ENCODE results near the gene TTC7B. TPM values are rescaled to one million over a fixed set of nuclear protein-coding genes. Genes with fewer than 3 reads are reported as not detected.

Gene TTC7B
- total RNA-seq, 1 donor from 2014 or later: 46.6 TPM

GRCh38 chr14:90579088-90579487, 237.1 kb downstream of the TTC7B start:
- peaks cover 11% of the 10 kb centered on the region for H3K4me1 Mint-ChIP-seq (ENCODE audit: low read depth)

GRCh38 chr14:90578283-90578985, 237.8 kb downstream of the TTC7B start:
- TF ChIP-seq, protein P1, sequence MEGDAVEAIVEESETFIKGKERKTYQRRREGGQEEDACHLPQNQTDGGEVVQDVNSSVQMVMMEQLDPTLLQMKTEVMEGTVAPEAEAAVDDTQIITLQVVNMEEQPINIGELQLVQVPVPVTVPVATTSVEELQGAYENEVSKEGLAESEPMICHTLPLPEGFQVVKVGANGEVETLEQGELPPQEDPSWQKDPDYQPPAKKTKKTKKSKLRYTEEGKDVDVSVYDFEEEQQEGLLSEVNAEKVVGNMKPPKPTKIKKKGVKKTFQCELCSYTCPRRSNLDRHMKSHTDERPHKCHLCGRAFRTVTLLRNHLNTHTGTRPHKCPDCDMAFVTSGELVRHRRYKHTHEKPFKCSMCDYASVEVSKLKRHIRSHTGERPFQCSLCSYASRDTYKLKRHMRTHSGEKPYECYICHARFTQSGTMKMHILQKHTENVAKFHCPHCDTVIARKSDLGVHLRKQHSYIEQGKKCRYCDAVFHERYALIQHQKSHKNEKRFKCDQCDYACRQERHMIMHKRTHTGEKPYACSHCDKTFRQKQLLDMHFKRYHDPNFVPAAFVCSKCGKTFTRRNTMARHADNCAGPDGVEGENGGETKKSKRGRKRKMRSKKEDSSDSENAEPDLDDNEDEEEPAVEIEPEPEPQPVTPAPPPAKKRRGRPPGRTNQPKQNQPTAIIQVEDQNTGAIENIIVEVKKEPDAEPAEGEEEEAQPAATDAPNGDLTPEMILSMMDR (IDR thresholded peaks at IDR 0.05; ENCODE audit: unreplicated experiment): no peak
- H3K36me3 Mint-ChIP-seq (ENCODE audit: insufficient read depth): peaks cover 5% of the 10 kb centered on the region
- no peak overlapping the region for H3K4me3 Mint-ChIP-seq (ENCODE audit: low read depth)
- DNase-seq (ENCODE audit: low spot score, unreplicated experiment): no peak
- no peaks in the 10 kb centered on the region for H3K27me3 Mint-ChIP-seq
- H3K4me1 Mint-ChIP-seq (ENCODE audit: low read depth): peaks cover 16% of the 10 kb centered on the region
- H3K9me3 Mint-ChIP-seq (ENCODE audit: low read depth): no peaks in the 10 kb centered on the region
- no peak overlapping the region for H3K27ac Mint-ChIP-seq

More at GRCh38 chr14:90579088-90579487, 237.1 kb downstream of the TTC7B start:
- H3K27me3 Mint-ChIP-seq: no peaks in the 10 kb centered on the region
- no peak overlapping the region for H3K27ac Mint-ChIP-seq
- no peak overlapping the region for H3K4me3 Mint-ChIP-seq (ENCODE audit: low read depth)
- peaks cover 2% of the 10 kb centered on the region for H3K36me3 Mint-ChIP-seq (ENCODE audit: insufficient read depth)
- no peaks in the 10 kb centered on the region for H3K9me3 Mint-ChIP-seq (ENCODE audit: low read depth)
- TF ChIP-seq, protein P1 (IDR thresholded peaks at IDR 0.05; ENCODE audit: unreplicated experiment): no peak
- DNase-seq (ENCODE audit: low spot score, unreplicated experiment): no peak

DNA sequence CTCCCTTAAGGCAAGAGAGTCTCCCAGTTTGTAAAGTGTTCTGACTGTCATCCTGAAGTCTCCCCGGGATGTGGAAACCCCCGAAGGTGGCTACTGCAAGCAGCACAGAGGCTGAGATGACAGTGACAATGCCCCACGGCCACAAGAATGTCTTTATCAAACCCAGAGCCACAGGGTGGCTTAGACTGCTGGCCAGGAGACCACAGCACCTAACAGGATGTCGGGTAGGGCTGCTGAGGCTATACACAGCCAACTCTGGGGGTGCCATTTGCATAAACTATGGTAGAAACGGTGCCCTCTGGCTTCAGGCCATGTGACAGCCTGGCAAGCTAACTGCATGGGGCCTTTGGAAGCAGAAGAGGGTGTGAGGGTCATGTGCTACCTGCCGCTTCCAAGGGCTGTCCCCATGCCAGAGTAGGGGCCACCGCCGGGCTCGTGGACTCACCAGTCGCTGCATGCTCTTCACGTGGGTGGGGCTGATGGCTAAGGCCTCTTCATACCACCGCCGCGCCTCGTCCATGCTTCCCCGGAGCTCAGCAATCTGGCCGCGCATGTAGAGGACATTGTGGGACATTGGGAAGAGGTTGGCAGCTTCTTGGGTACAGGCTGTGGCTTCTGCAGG, 238.5 kb downstream of the TTC7B start:
- Mint-ChIP-seq H3K4me3 (ENCODE audit: low read depth) (no peak overlapping the region), H3K9me3 (ENCODE audit: low read depth) (no peaks in the 10 kb centered on the region), H3K27ac (no peak overlapping the region), H3K36me3 (ENCODE audit: insufficient read depth) (peaks cover 5% of the 10 kb centered on the region), H3K4me1 (ENCODE audit: low read depth) (peaks cover 16% of the 10 kb centered on the region), H3K27me3 (no peaks in the 10 kb centered on the region)
- TF ChIP-seq, protein P1 (IDR thresholded peaks at IDR 0.05; ENCODE audit: unreplicated experiment): no peak
- DNase-seq (ENCODE audit: low spot score, unreplicated experiment): no peak

GRCh38 chr14:90576981-90577660, 239.1 kb downstream of the TTC7B start:
- peaks cover 16% of the 10 kb centered on the region for H3K4me1 Mint-ChIP-seq (ENCODE audit: low read depth)
- H3K27ac Mint-ChIP-seq: no peak overlapping the region
- no peak for DNase-seq (ENCODE audit: low spot score, unreplicated experiment)
- H3K9me3 Mint-ChIP-seq (ENCODE audit: low read depth): no peaks in the 10 kb centered on the region
- H3K4me3 Mint-ChIP-seq (ENCODE audit: low read depth): no peak overlapping the region
- peaks cover 5% of the 10 kb centered on the region for H3K36me3 Mint-ChIP-seq (ENCODE audit: insufficient read depth)
- TF ChIP-seq, protein P1 (IDR thresholded peaks at IDR 0.05; ENCODE audit: unreplicated experiment): no peak
- no peaks in the 10 kb centered on the region for H3K27me3 Mint-ChIP-seq

DNA sequence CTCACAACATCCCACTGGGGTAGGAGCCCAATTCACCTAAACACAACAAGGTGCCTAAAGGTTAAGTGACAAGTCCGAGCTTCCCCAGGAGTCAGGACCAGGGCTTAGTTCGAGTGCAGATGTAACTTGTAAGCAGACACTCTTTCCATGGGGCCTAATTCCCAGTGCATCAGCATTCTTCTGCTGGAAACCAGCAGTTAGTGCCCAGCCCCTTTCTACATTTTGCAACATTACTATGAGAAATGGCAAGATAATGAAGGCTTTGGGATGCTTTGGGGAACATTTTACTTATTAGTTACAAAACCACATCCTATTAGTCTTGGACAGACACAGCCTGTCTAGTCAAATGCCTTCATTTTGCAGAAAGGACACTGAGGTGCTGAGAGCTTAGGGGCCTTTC, 239.6 kb downstream of the TTC7B start:
- DNase-seq (ENCODE audit: low spot score, unreplicated experiment): no peak
- H3K4me3 Mint-ChIP-seq (ENCODE audit: low read depth): no peak overlapping the region
- peaks cover 6% of the 10 kb centered on the region for H3K36me3 Mint-ChIP-seq (ENCODE audit: insufficient read depth)
- TF ChIP-seq, protein P1 (IDR thresholded peaks at IDR 0.05; ENCODE audit: unreplicated experiment): no peak
- H3K9me3 Mint-ChIP-seq (ENCODE audit: low read depth): no peaks in the 10 kb centered on the region
- no peaks in the 10 kb centered on the region for H3K27me3 Mint-ChIP-seq
- H3K4me1 Mint-ChIP-seq (ENCODE audit: low read depth): peaks cover 16% of the 10 kb centered on the region
- H3K27ac Mint-ChIP-seq: no peak overlapping the region
